Endothelial cell of umbilical vein (primary cell): ENCODE data around the gene RASAL1. TPM values are rescaled to one million over a fixed set of nuclear protein-coding genes. Genes with fewer than 3 reads are reported as not detected.

Experiments used
- BruUV-seq: library from RNA; stranded (reverse); fragments of 400-500 nt; replicated peaks from 2 replicates; lab custom pipeline; 2021; lab: Mats Ljungman, UMichigan
- CTCF ChIA-PET: fragments of 300-600, 350-600 bp; sonication (Branson Sonifier 250); formaldehyde crosslinking; loops from one replicate; lab custom pipeline; 2021; ENCODE audit warnings: antibody characterized with exemption, inconsistent platforms; lab: Charles Lee
- POLR2A ChIA-PET: fragments of 300-600, 350-600 bp; sonication (Branson Sonifier 250); formaldehyde crosslinking; loops from one replicate; lab custom pipeline; 2021; ENCODE audit warnings: antibody characterized with exemption, inconsistent platforms; lab: Charles Lee
- DNase-seq: peaks from one replicate; pipeline ENCODE4 v3.0.0-alpha.2; 2011; ENCODE audit warnings: low read depth, low spot score
- FAIRE-seq: peaks from 2 replicates; lab custom pipeline; 2011; peaks lifted over from hg19 to GRCh38; lab: Jason Lieb, UNC
- H2AFZ ChIP-seq: 2 replicates; pipeline ENCODE4 v1.6.0; 2012; ENCODE audit warnings: low read depth, low read length, control low read depth, inconsistent platforms
- H3K27ac ChIP-seq: 2 replicates; pipeline ENCODE4 v1.5.1; 2011; ENCODE audit warnings: low read depth, mild to moderate bottlenecking, control low read depth, low read length, moderate library complexity; ENCODE audit not compliant: insufficient read depth
- H3K27me3 ChIP-seq, 2 experiments: 2 replicates each; pipeline versions ENCODE4 v1.6.0 to v1.6.1; 2011; ENCODE audit warnings: low read length in 2 of 2, mixed read lengths in 1 of 2; ENCODE audit not compliant: control insufficient read depth in 2 of 2, insufficient read depth in 2 of 2
- H3K36me3 ChIP-seq, 2 experiments: 2 replicates in 1 of 2; 3 replicates in 1 of 2; pipeline ENCODE4 v1.5.1; 2011; ENCODE audit warnings: low read length in 2 of 2, mild to moderate bottlenecking in 1 of 2, moderate library complexity in 1 of 2; ENCODE audit not compliant: control insufficient read depth in 2 of 2, insufficient read depth in 2 of 2; ENCODE audit errors: extremely low read depth in 1 of 2
- H3K4me1 ChIP-seq: 3 replicates; pipeline ENCODE4 v1.5.1; 2011; ENCODE audit warnings: mild to moderate bottlenecking, low read length; ENCODE audit not compliant: control insufficient read depth, insufficient read depth; ENCODE audit errors: extremely low read depth
- H3K4me2 ChIP-seq: 2 replicates; pipeline ENCODE4 v1.6.1; 2011; ENCODE audit warnings: low read length, control low read depth, mixed read lengths; ENCODE audit not compliant: insufficient read depth
- H3K4me3 ChIP-seq, 3 experiments: fragments of 200-600 bp in 1 of 3; sonication (generic), shearing (Covaris generic) in 1 of 3; replicated peaks in 1 of 3; 2 replicates each; pipeline ENCODE4 v1.5.1; 2011 to 2016; ENCODE audit warnings: control low read depth in 3 of 3, low read length in 3 of 3, mild to moderate bottlenecking in 2 of 3, inconsistent platforms in 1 of 3, low read depth in 1 of 3, moderate library complexity in 1 of 3; ENCODE audit not compliant: insufficient read depth in 1 of 3
- H3K79me2 ChIP-seq: 2 replicates; pipeline ENCODE4 v1.6.0; 2012; ENCODE audit warnings: low read length, inconsistent platforms; ENCODE audit not compliant: control insufficient read depth, insufficient read depth
- H3K9ac ChIP-seq: replicated peaks from 2 replicates; pipeline ENCODE3; 2011; ENCODE audit warnings: low read length, control low read depth; ENCODE audit not compliant: insufficient read depth; ENCODE audit errors: extremely low read depth
- H3K9me1 ChIP-seq: replicated peaks from 3 replicates; pipeline ENCODE4 v1.6.0; 2011; ENCODE audit warnings: mild to moderate bottlenecking, low read length; ENCODE audit not compliant: control insufficient read depth, insufficient read depth; ENCODE audit errors: extremely low read depth
- H3K9me3 ChIP-seq: replicated peaks from 2 replicates; pipeline ENCODE4 v1.5.1; 2012; ENCODE audit warnings: low read length, inconsistent platforms; ENCODE audit not compliant: control insufficient read depth, insufficient read depth
- H4K20me1 ChIP-seq: replicated peaks from 2 replicates; pipeline ENCODE3; 2011; ENCODE audit warnings: mild to moderate bottlenecking, low read length; ENCODE audit not compliant: control insufficient read depth, insufficient read depth; ENCODE audit errors: extremely low read depth
- EZH2 ChIP-seq: IDR thresholded peaks from 2 replicates; pipeline ENCODE4 v1.6.1; 2012; ENCODE audit warnings: borderline replicate concordance, low read depth, mild to moderate bottlenecking, moderate library complexity, low read length, inconsistent platforms; ENCODE audit not compliant: severe bottlenecking
- FOS ChIP-seq: IDR thresholded peaks from 2 replicates; pipeline ENCODE4 v1.6.1; 2011; ENCODE audit warnings: mild to moderate bottlenecking, low read length, moderate library complexity, borderline replicate concordance; ENCODE audit not compliant: insufficient read depth
- GATA2 ChIP-seq: IDR thresholded peaks from 2 replicates; pipeline ENCODE4 v1.7.0; 2011; ENCODE audit warnings: low read depth, mild to moderate bottlenecking, moderate library complexity, mixed read lengths, low read length; ENCODE audit not compliant: insufficient read length, insufficient read depth
- JUN ChIP-seq: IDR thresholded peaks from 2 replicates; pipeline ENCODE4 v1.6.1; 2011; ENCODE audit warnings: borderline replicate concordance, low read depth; ENCODE audit not compliant: insufficient read length, insufficient read depth
- MAX ChIP-seq: IDR thresholded peaks from 2 replicates; pipeline ENCODE4 v1.6.1; 2011; ENCODE audit not compliant: insufficient read depth, insufficient read length
- MYC ChIP-seq: IDR thresholded peaks from one replicate; pipeline ENCODE4 v1.6.1; 2011; ENCODE audit warnings: mild to moderate bottlenecking, low read depth, low read length
- POLR2A ChIP-seq: IDR thresholded peaks from 2 replicates; pipeline ENCODE4 v1.6.1; 2012; ENCODE audit warnings: low read depth, mild to moderate bottlenecking, control low read depth, low read length
- POLR2AphosphoS5 ChIP-seq: IDR thresholded peaks from 2 replicates; pipeline ENCODE4 v1.6.1; 2012; ENCODE audit warnings: low read depth, mild to moderate bottlenecking, control low read depth, low read length, moderate library complexity; ENCODE audit not compliant: insufficient read depth
- dilution Hi-C: fragments of 300-500 bp; cut with MboI; formaldehyde crosslinking; loops from one replicate; pipeline ENCODE4 v1.15.0; 2019; ENCODE audit warnings: low sequenced_read_pairs; ENCODE audit not compliant: extremely low pct_ligation_motif_present
- intact Hi-C: fragments of 100-400 bp; cut with micrococcal nuclease; formaldehyde crosslinking; loops from one replicate; pipeline ENCODE4 v1.10.0; 2022
- polyA plus RNA-seq, 4 experiments: library from polyadenylated mRNA; depleted of rRNA in 3 of 4; stranded (reverse) in 3 of 4; unstranded in 1 of 4; fragments of >200 nt; gene quantifications; 2 replicates each; pipeline versions ENCODE4 v1.2.1 to v1.2.3, GENCODE V29; 2011 to 2012; ENCODE audit warnings: missing spikeins in 1 of 4
- total RNA-seq: library from RNA; stranded (reverse); gene quantifications from 2 replicates; pipeline ENCODE4 v1.2.3, GENCODE V29; 2021
- TF ChIP-seq, protein P1 (sequence below), 2 donors: IDR thresholded peaks; 1 replicate in 1 of 2; 2 replicates in 1 of 2; pipeline ENCODE4 v1.5.1; 2011; ENCODE audit warnings: low read length in 2 of 2, mild to moderate bottlenecking in 2 of 2, moderate library complexity in 2 of 2, control low read depth in 1 of 2, inconsistent platforms in 1 of 2, low read depth in 1 of 2; ENCODE audit not compliant: insufficient read depth in 1 of 2; ENCODE audit errors: extremely low read depth in 1 of 2

The RASAL1 gene
- total and polyA plus RNA-seq, 2 donors (not counting 3 experiments of a cell fraction or from before 2014, with no cell fraction given), result not detected

DNA sequence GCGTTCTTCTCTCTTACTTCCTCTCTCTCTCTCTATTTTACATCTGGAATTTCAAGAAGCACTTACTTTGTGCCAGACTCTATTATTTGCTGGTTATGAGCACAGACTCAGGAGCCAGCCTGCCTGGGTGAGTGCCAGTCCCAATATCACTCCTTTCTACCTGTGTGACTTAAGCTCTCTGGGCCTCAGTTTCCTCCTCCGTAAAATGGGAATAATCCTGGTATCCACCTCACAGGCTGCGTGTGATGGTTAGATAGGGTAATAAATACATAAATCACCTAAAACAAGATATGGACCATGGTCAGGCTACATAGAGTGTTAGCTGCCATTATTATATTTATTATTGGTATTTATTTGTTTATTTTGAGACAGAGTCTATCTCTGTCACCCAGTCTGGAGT, 24.3 kb downstream of the RASAL1 start:
- no TSS peak for BruUV-seq
- Histone ChIP-seq H2AFZ (no peak overlapping the region), H3K79me2 (no peaks in the 10 kb centered on the region), H3K4me3 (no peak overlapping the region), H3K36me3 (no peaks in the 10 kb centered on the region), H3K9ac (no peak overlapping the region), H4K20me1 (no peaks in the 10 kb centered on the region), H3K4me1 (no peaks in the 10 kb centered on the region), H3K4me2 (no peak overlapping the region), H3K27me3 (peaks cover 0 to 1% of the 10 kb centered on the region in 2 experiments), H3K9me3 (no peaks in the 10 kb centered on the region), H3K9me1 (no peaks in the 10 kb centered on the region), H3K27ac (no peak overlapping the region)
- intact Hi-C loops (no loop called here), dilution Hi-C loops (no loop called here)
- POLR2A ChIA-PET, result no interaction called here
- CTCF ChIA-PET, result interaction anchor here (1.3 kb wide), 1 partner anchor 119 kb away, joined by 5 read pairs; no protein-coding TSS in a partner anchor
- TF ChIP-seq EZH2 (no peak), MAX (no peak), POLR2A (no peak), GATA2 (no peak), POLR2AphosphoS5 (no peak), FOS (no peak), MYC (no peak), JUN (no peak)
- TF ChIP-seq, protein P1, sequence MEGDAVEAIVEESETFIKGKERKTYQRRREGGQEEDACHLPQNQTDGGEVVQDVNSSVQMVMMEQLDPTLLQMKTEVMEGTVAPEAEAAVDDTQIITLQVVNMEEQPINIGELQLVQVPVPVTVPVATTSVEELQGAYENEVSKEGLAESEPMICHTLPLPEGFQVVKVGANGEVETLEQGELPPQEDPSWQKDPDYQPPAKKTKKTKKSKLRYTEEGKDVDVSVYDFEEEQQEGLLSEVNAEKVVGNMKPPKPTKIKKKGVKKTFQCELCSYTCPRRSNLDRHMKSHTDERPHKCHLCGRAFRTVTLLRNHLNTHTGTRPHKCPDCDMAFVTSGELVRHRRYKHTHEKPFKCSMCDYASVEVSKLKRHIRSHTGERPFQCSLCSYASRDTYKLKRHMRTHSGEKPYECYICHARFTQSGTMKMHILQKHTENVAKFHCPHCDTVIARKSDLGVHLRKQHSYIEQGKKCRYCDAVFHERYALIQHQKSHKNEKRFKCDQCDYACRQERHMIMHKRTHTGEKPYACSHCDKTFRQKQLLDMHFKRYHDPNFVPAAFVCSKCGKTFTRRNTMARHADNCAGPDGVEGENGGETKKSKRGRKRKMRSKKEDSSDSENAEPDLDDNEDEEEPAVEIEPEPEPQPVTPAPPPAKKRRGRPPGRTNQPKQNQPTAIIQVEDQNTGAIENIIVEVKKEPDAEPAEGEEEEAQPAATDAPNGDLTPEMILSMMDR (IDR thresholded peaks at IDR 0.05; ENCODE audit: extremely low read depth in 1 of 2, insufficient read depth in 1 of 2, low read depth in 1 of 2, low read length in 2 of 2), result no peak
- no peak for FAIRE-seq
- no peak for DNase-seq
